Mucosa of stomach (tissue), 1 donor: ENCODE results near the gene FOXL1.
"Not testable (repeated sequence)": the region's sequence is repeated elsewhere in the genome, so short reads cannot be mapped to it uniquely, and the experiment has no call there.

Experiments
- H3K27me3 ChIP-seq: one replicate; pipeline ENCODE4 v1.7.0; 2013; ENCODE audit warnings: mild to moderate bottlenecking, low read length; ENCODE audit not compliant: control insufficient read depth, insufficient read depth
- H3K36me3 ChIP-seq: one replicate; pipeline ENCODE4 v1.7.0; 2013; ENCODE audit warnings: low read length; ENCODE audit not compliant: control insufficient read depth, insufficient read depth
- H3K4me1 ChIP-seq: one replicate; pipeline ENCODE4 v1.7.0; 2013; ENCODE audit warnings: mild to moderate bottlenecking, low read length; ENCODE audit not compliant: control insufficient read depth, insufficient read depth
- H3K4me3 ChIP-seq: one replicate; pipeline ENCODE4 v1.7.0; 2013; ENCODE audit warnings: low read length
- H3K9ac ChIP-seq: one replicate; pipeline ENCODE4 v1.7.0; 2013; ENCODE audit warnings: mild to moderate bottlenecking, low read length, moderate library complexity
- H3K9me3 ChIP-seq: one replicate; pipeline ENCODE4 v1.7.0; 2013; ENCODE audit warnings: mild to moderate bottlenecking, low read length, moderate library complexity; ENCODE audit not compliant: control insufficient read depth
- donor health status: Pancreatic carcinoma.

The FOXL1 gene

GRCh38 chr16:86580791-86581170 lies 2.4 kb downstream of the FOXL1 start:
- Histone ChIP-seq H3K9me3 (no peaks in the 10 kb centered on the region), H3K27me3 (peaks cover 80% of the 10 kb centered on the region), H3K9ac (no peak overlapping the region), H3K4me3 (no peak overlapping the region), H3K36me3 (no peaks in the 10 kb centered on the region), H3K4me1 (peaks cover 10% of the 10 kb centered on the region)

GRCh38 chr16:86581458-86581857 lies 3.1 kb downstream of the FOXL1 start:
- Histone ChIP-seq H3K27me3 (peaks cover 75% of the 10 kb centered on the region), H3K9ac (no peak overlapping the region), H3K4me1 (peaks cover 3% of the 10 kb centered on the region), H3K36me3 (no peaks in the 10 kb centered on the region), H3K4me3 (no peak overlapping the region), H3K9me3 (no peaks in the 10 kb centered on the region)

- peaks cover 54% of the 10 kb centered on the region for H3K27me3 ChIP-seq
- no peak overlapping the region for H3K9ac ChIP-seq
- H3K36me3 ChIP-seq, result no peaks in the 10 kb centered on the region
- H3K4me3 ChIP-seq, result no peak overlapping the region
- no peaks in the 10 kb centered on the region for H3K4me1 ChIP-seq
- no peaks in the 10 kb centered on the region for H3K9me3 ChIP-seq
Observed at GRCh38 chr16:86584071-86584685, 5.8 kb downstream of the FOXL1 start.

GRCh38 chr16:86584726-86585721 lies 6.7 kb downstream of the FOXL1 start:
- H3K9ac ChIP-seq, result no peak overlapping the region
- no peaks in the 10 kb centered on the region for H3K36me3 ChIP-seq
- no peak overlapping the region for H3K4me3 ChIP-seq
- H3K27me3 ChIP-seq, result peaks cover 49% of the 10 kb centered on the region
- peaks cover 6% of the 10 kb centered on the region for H3K4me1 ChIP-seq
- H3K9me3 ChIP-seq, result no peaks in the 10 kb centered on the region

GRCh38 chr16:86585821-86586611 lies 7.7 kb downstream of the FOXL1 start:
- Histone ChIP-seq H3K27me3 (peaks cover 39% of the 10 kb centered on the region), H3K9ac (no peak overlapping the region), H3K4me3 (no peak overlapping the region), H3K36me3 (no peaks in the 10 kb centered on the region), H3K9me3 (no peaks in the 10 kb centered on the region), H3K4me1 (peaks cover 12% of the 10 kb centered on the region)

GRCh38 chr16:86587487-86587886 lies 9.1 kb downstream of the FOXL1 start:
- no peak overlapping the region for H3K4me3 ChIP-seq
- no peaks in the 10 kb centered on the region for H3K36me3 ChIP-seq
- H3K27me3 ChIP-seq, result peaks cover 37% of the 10 kb centered on the region
- H3K4me1 ChIP-seq, result peaks cover 12% of the 10 kb centered on the region
- no peaks in the 10 kb centered on the region for H3K9me3 ChIP-seq
- no peak overlapping the region for H3K9ac ChIP-seq

- H3K4me3 ChIP-seq, H3K9me3 ChIP-seq, H3K9ac ChIP-seq, H3K36me3 ChIP-seq: not testable (repeated sequence)
- H3K27me3 ChIP-seq, result peaks cover 39% of the 10 kb centered on the region
- H3K4me1 ChIP-seq, result peaks cover 12% of the 10 kb centered on the region
Observed at GRCh38 chr16:86587955-86588354, 9.6 kb downstream of the FOXL1 start.

GRCh38 chr16:86590501-86591144 lies 12.3 kb downstream of the FOXL1 start:
- Histone ChIP-seq H3K9me3 (no peaks in the 10 kb centered on the region), H3K4me3 (no peak overlapping the region), H3K27me3 (peaks cover 32% of the 10 kb centered on the region), H3K36me3 (no peaks in the 10 kb centered on the region), H3K4me1 (peaks cover 12% of the 10 kb centered on the region), H3K9ac (no peak overlapping the region)

GRCh38 chr16:86591270-86591669 lies 12.9 kb downstream of the FOXL1 start:
- H3K27me3 ChIP-seq, result peaks cover 38% of the 10 kb centered on the region
- H3K9ac ChIP-seq, result no peak overlapping the region
- no peaks in the 10 kb centered on the region for H3K36me3 ChIP-seq
- no peak overlapping the region for H3K4me3 ChIP-seq
- H3K4me1 ChIP-seq, result peaks cover 12% of the 10 kb centered on the region
- no peaks in the 10 kb centered on the region for H3K9me3 ChIP-seq

GRCh38 chr16:86593913-86594620 lies 15.7 kb downstream of the FOXL1 start:
- Histone ChIP-seq H3K9ac (no peak overlapping the region), H3K9me3 (no peaks in the 10 kb centered on the region), H3K4me1 (peaks cover 12% of the 10 kb centered on the region), H3K4me3 (no peak overlapping the region), H3K36me3 (no peaks in the 10 kb centered on the region), H3K27me3 (peaks cover 33% of the 10 kb centered on the region)

GRCh38 chr16:86594721-86595120 lies 16.4 kb downstream of the FOXL1 start:
- no peak overlapping the region for H3K9ac ChIP-seq
- H3K36me3 ChIP-seq, result no peaks in the 10 kb centered on the region
- H3K4me3 ChIP-seq, result no peak overlapping the region
- no peaks in the 10 kb centered on the region for H3K9me3 ChIP-seq
- peaks cover 9% of the 10 kb centered on the region for H3K4me1 ChIP-seq
- H3K27me3 ChIP-seq, result peaks cover 28% of the 10 kb centered on the region
